Liver (tissue), 9 donors: ENCODE results near the gene GCNT2. TPM values are rescaled to one million over a fixed set of nuclear protein-coding genes. Genes with fewer than 3 reads are reported as not detected.

Source experiments
- DNase-seq: peaks from one replicate; pipeline ENCODE4 v3.0.0-alpha.2; 2017; ENCODE audit warnings: low spot score
- H3K27ac ChIP-seq, 2 donors: one replicate each; pipeline ENCODE4 v1.7.0; 2013; ENCODE audit warnings: inconsistent platforms in 2 of 2, low read length in 2 of 2, control low read depth in 1 of 2, low read depth in 1 of 2, mild to moderate bottlenecking in 1 of 2
- H3K27me3 ChIP-seq, 4 donors: one replicate each; pipeline versions ENCODE4 v1.6.1 to v1.7.0; 2013; ENCODE audit warnings: low read length in 3 of 4, inconsistent platforms in 1 of 4, mild to moderate bottlenecking in 1 of 4, moderate library complexity in 1 of 4; ENCODE audit not compliant: control insufficient read depth in 4 of 4, insufficient read depth in 4 of 4
- H3K36me3 ChIP-seq, 4 donors: one replicate each; pipeline versions ENCODE4 v1.6.1 to v1.7.0; 2013; ENCODE audit warnings: low read length in 3 of 4, mild to moderate bottlenecking in 3 of 4, low read depth in 1 of 4, moderate library complexity in 1 of 4; ENCODE audit not compliant: control insufficient read depth in 4 of 4, insufficient read depth in 3 of 4
- H3K4me1 ChIP-seq, 4 donors: one replicate each; pipeline versions ENCODE4 v1.6.1 to v1.7.0; 2013; ENCODE audit warnings: low read length in 3 of 4, mild to moderate bottlenecking in 3 of 4, moderate library complexity in 1 of 4; ENCODE audit not compliant: control insufficient read depth in 4 of 4, insufficient read depth in 4 of 4
- H3K4me3 ChIP-seq, 3 donors: one replicate each; pipeline versions ENCODE4 v1.6.1 to v1.7.0; 2013; ENCODE audit warnings: low read length in 3 of 3, control low read depth in 1 of 3, low read depth in 1 of 3, mild to moderate bottlenecking in 1 of 3
- H3K9ac ChIP-seq, 2 donors: one replicate each; pipeline ENCODE4 v1.7.0; 2013; ENCODE audit warnings: low read length in 2 of 2, mild to moderate bottlenecking in 2 of 2, moderate library complexity in 2 of 2, control low read depth in 1 of 2, low read depth in 1 of 2
- H3K9me3 ChIP-seq, 4 donors: one replicate each; pipeline versions ENCODE4 v1.6.1 to v1.7.0; 2013; ENCODE audit warnings: low read length in 3 of 4; ENCODE audit not compliant: control insufficient read depth in 4 of 4
- EGR1 ChIP-seq, 2 donors: IDR thresholded peaks; 2 replicates each; pipeline ENCODE4 v1.6.1; 2016 to 2018; ENCODE audit warnings: antibody characterized with exemption in 2 of 2, low read depth in 2 of 2
- FOXA1 ChIP-seq: IDR thresholded peaks from 2 replicates; pipeline ENCODE4 v1.6.1; 2016; ENCODE audit warnings: antibody characterized with exemption
- FOXA2 ChIP-seq: IDR thresholded peaks from 2 replicates; pipeline ENCODE4 v1.6.1; 2016; ENCODE audit warnings: antibody characterized with exemption
- GABPA ChIP-seq, 2 donors: IDR thresholded peaks in 1 of 2; conservative IDR thresholded peaks in 1 of 2; 2 replicates each; pipeline ENCODE4 v1.6.1; 2016; ENCODE audit warnings: antibody characterized with exemption in 2 of 2, mild to moderate bottlenecking in 1 of 2, moderate library complexity in 1 of 2
- HNF4A ChIP-seq, 2 donors: conservative IDR thresholded peaks; 2 replicates each; pipeline ENCODE4 v1.6.1; 2016; ENCODE audit warnings: antibody characterized with exemption in 2 of 2, mild to moderate bottlenecking in 2 of 2
- HNF4G ChIP-seq: IDR thresholded peaks from 2 replicates; pipeline ENCODE4 v1.6.1; 2016; ENCODE audit warnings: antibody characterized with exemption
- JUND ChIP-seq, 2 donors: IDR thresholded peaks; 2 replicates each; pipeline ENCODE4 v1.6.1; 2016; ENCODE audit warnings: antibody characterized with exemption in 2 of 2
- NR2F2 ChIP-seq: IDR thresholded peaks from 2 replicates; pipeline ENCODE4 v1.6.1; 2016; ENCODE audit warnings: antibody characterized with exemption
- RAD21 ChIP-seq, 2 donors: IDR thresholded peaks; 2 replicates each; pipeline ENCODE4 v1.6.1; 2016; ENCODE audit warnings: antibody characterized with exemption in 2 of 2, mild to moderate bottlenecking in 2 of 2
- RXRA ChIP-seq, 2 donors: IDR thresholded peaks; 2 replicates each; pipeline ENCODE4 v1.6.1; 2017 to 2018; ENCODE audit warnings: antibody characterized with exemption in 2 of 2, mild to moderate bottlenecking in 1 of 2
- SP1 ChIP-seq: IDR thresholded peaks from 2 replicates; pipeline ENCODE4 v1.6.1; 2018; ENCODE audit warnings: antibody characterized with exemption, mild to moderate bottlenecking
- TAF1 ChIP-seq: conservative IDR thresholded peaks from 2 replicates; pipeline ENCODE4 v1.6.1; 2016; ENCODE audit warnings: antibody characterized with exemption, mild to moderate bottlenecking
- YY1 ChIP-seq: IDR thresholded peaks from 2 replicates; pipeline ENCODE4 v1.6.1; 2016; ENCODE audit warnings: antibody characterized with exemption, mild to moderate bottlenecking
- WGBS: extraction: QIAGEN DNeasy Blood & Tissue Kit; methylation state at CpG from one replicate; pipeline ENCODE4 v1.1.7; 2013; 5-methylcytosine and 5-hydroxymethylcytosine counted together
- polyA plus RNA-seq, 2 donors: library from polyadenylated mRNA; stranded (reverse) in 1 of 2; unstranded in 1 of 2; fragments of 200-250 nt in 1 of 2; fragments of >200 nt in 1 of 2; fragmentation: Nextera tagmentation in 1 of 2; extraction: Ambion mirVana in 1 of 2; gene quantifications; one replicate each; pipeline versions ENCODE4 v1.2.1 to v1.2.3, GENCODE V29; 2013 to 2015
- total RNA-seq, 2 donors: library from RNA; depleted of rRNA; stranded (reverse); fragments of >200 nt; gene quantifications; one replicate each; pipeline ENCODE4 v1.2.3, GENCODE V29; 2014
- TF ChIP-seq, protein P1 (sequence below): IDR thresholded peaks from 2 replicates; pipeline ENCODE4 v1.6.1; 2016; ENCODE audit warnings: antibody characterized with exemption
- TF ChIP-seq, protein P2 (sequence below): IDR thresholded peaks from 2 replicates; pipeline ENCODE4 v1.6.1; 2016; ENCODE audit warnings: antibody characterized with exemption, mild to moderate bottlenecking
- TF ChIP-seq, protein P3 (sequence below): IDR thresholded peaks from 2 replicates; pipeline ENCODE4 v1.6.1; 2016; ENCODE audit warnings: antibody characterized with exemption
- TF ChIP-seq, protein P4 (sequence below): IDR thresholded peaks from 2 replicates; pipeline ENCODE4 v1.6.1; 2016; ENCODE audit warnings: antibody characterized with exemption
- TF ChIP-seq, protein P5 (sequence below): fragments of 150-350 bp; IDR thresholded peaks from 2 replicates; pipeline ENCODE4 v1.5.1; 2017; ENCODE audit warnings: improper control_type of control experiment, low read depth, low read length; ENCODE audit not compliant: missing input control
- donor health status: healthy.
- donor health status: healthy.
- donor health status: healthy.
- donor health status: healthy.
- donor health status: healthy.

The GCNT2 gene
- total and polyA plus RNA-seq, 4 donors = 2.8 to 16.7 (median 4.2) TPM

DNA sequence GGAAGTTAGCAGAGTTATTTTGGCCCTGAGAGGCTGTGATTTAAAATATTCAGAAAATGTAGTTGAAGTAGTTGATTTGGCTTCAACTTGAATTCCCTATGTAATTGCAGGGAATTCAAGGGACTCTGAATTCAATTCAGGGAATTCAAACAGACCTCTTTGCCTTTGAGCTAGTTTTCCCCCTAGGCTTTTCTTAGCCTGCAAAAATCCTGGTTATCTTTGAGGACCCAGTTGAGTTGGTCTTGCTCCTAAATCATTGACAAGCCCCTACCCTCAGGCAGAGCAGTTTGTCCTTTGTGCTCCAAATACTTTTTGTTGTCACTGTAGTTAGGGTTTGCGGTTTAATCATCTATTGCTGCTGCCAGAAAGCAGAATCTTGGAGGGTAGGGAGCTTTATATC lies 20.4 kb downstream of the GCNT2 start:
- H3K27ac ChIP-seq = no peak overlapping the region
- H3K9ac ChIP-seq = no peak overlapping the region
- no peak for DNase-seq
- no peak overlapping the region for H3K4me3 ChIP-seq
- WGBS = 90% methylated on average over 1 of the region's 1 CpG
- no peaks in the 10 kb centered on the region for H3K9me3 ChIP-seq
- TF ChIP-seq NR2F2 (no peak), EGR1 (IDR thresholded peaks at IDR 0.05; ENCODE audit: low read depth in 2 of 2) (no peak), TAF1 (no peak), FOXA2 (no peak), GABPA (IDR thresholded peaks at IDR 0.05 in 1 of 2, conservative IDR thresholded peaks at IDR 0.05 in 1 of 2) (no peak), HNF4A (conservative IDR thresholded peaks at IDR 0.05) (no peak), YY1 (no peak), JUND (IDR thresholded peaks at IDR 0.05) (no peak), SP1 (no peak)
- TF ChIP-seq, protein P1, sequence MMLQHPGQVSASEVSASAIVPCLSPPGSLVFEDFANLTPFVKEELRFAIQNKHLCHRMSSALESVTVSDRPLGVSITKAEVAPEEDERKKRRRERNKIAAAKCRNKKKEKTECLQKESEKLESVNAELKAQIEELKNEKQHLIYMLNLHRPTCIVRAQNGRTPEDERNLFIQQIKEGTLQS = no peak
- TF ChIP-seq, protein P2, sequence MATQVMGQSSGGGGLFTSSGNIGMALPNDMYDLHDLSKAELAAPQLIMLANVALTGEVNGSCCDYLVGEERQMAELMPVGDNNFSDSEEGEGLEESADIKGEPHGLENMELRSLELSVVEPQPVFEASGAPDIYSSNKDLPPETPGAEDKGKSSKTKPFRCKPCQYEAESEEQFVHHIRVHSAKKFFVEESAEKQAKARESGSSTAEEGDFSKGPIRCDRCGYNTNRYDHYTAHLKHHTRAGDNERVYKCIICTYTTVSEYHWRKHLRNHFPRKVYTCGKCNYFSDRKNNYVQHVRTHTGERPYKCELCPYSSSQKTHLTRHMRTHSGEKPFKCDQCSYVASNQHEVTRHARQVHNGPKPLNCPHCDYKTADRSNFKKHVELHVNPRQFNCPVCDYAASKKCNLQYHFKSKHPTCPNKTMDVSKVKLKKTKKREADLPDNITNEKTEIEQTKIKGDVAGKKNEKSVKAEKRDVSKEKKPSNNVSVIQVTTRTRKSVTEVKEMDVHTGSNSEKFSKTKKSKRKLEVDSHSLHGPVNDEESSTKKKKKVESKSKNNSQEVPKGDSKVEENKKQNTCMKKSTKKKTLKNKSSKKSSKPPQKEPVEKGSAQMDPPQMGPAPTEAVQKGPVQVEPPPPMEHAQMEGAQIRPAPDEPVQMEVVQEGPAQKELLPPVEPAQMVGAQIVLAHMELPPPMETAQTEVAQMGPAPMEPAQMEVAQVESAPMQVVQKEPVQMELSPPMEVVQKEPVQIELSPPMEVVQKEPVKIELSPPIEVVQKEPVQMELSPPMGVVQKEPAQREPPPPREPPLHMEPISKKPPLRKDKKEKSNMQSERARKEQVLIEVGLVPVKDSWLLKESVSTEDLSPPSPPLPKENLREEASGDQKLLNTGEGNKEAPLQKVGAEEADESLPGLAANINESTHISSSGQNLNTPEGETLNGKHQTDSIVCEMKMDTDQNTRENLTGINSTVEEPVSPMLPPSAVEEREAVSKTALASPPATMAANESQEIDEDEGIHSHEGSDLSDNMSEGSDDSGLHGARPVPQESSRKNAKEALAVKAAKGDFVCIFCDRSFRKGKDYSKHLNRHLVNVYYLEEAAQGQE = no peak
- TF ChIP-seq, protein P3, sequence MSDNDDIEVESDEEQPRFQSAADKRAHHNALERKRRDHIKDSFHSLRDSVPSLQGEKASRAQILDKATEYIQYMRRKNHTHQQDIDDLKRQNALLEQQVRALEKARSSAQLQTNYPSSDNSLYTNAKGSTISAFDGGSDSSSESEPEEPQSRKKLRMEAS = no peak
- TF ChIP-seq, protein P4, sequence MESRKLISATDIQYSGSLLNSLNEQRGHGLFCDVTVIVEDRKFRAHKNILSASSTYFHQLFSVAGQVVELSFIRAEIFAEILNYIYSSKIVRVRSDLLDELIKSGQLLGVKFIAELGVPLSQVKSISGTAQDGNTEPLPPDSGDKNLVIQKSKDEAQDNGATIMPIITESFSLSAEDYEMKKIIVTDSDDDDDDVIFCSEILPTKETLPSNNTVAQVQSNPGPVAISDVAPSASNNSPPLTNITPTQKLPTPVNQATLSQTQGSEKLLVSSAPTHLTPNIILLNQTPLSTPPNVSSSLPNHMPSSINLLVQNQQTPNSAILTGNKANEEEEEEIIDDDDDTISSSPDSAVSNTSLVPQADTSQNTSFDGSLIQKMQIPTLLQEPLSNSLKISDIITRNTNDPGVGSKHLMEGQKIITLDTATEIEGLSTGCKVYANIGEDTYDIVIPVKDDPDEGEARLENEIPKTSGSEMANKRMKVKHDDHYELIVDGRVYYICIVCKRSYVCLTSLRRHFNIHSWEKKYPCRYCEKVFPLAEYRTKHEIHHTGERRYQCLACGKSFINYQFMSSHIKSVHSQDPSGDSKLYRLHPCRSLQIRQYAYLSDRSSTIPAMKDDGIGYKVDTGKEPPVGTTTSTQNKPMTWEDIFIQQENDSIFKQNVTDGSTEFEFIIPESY = no peak
- H3K4me1 ChIP-seq = no peaks in the 10 kb centered on the region
- H3K27me3 ChIP-seq = no peaks in the 10 kb centered on the region
- peaks cover 0 to 4% (median 0%) of the 10 kb centered on the region in 4 donors for H3K36me3 ChIP-seq

DNA sequence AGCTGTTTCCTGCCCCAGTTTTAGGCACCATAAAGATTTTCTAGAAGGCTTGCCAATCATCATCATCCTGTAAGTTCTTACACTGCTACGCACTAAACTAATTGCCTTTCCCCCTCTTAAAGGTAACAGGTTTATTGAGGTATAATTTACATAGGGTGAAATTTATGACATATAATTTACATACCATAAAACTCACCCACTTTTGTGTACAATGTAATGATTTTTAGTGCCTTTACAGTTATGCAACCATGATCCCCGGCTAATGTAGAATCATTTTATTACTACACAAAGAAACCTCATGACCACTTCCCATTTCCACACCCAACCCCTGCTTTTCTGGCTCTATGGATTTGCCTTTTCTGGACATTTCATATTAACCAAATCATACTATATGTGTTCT lies 21.1 kb downstream of the GCNT2 start:
- H3K4me3 ChIP-seq = no peak overlapping the region
- peaks cover 0 to 4% (median 0%) of the 10 kb centered on the region in 4 donors for H3K36me3 ChIP-seq
- no peaks in the 10 kb centered on the region for H3K9me3 ChIP-seq
- no peak overlapping the region for H3K9ac ChIP-seq
- no peak for DNase-seq
- H3K27ac ChIP-seq = no peak overlapping the region
- WGBS = 80% methylated on average over 2 of the region's 2 CpGs
- H3K27me3 ChIP-seq = no peaks in the 10 kb centered on the region
- H3K4me1 ChIP-seq = no peaks in the 10 kb centered on the region
- TF ChIP-seq FOXA1 = no peak
- TF ChIP-seq GABPA (IDR thresholded peaks at IDR 0.05 in 1 of 2, conservative IDR thresholded peaks at IDR 0.05 in 1 of 2) = no peak
- TF ChIP-seq HNF4A (conservative IDR thresholded peaks at IDR 0.05) = no peak
- TF ChIP-seq, protein P5, sequence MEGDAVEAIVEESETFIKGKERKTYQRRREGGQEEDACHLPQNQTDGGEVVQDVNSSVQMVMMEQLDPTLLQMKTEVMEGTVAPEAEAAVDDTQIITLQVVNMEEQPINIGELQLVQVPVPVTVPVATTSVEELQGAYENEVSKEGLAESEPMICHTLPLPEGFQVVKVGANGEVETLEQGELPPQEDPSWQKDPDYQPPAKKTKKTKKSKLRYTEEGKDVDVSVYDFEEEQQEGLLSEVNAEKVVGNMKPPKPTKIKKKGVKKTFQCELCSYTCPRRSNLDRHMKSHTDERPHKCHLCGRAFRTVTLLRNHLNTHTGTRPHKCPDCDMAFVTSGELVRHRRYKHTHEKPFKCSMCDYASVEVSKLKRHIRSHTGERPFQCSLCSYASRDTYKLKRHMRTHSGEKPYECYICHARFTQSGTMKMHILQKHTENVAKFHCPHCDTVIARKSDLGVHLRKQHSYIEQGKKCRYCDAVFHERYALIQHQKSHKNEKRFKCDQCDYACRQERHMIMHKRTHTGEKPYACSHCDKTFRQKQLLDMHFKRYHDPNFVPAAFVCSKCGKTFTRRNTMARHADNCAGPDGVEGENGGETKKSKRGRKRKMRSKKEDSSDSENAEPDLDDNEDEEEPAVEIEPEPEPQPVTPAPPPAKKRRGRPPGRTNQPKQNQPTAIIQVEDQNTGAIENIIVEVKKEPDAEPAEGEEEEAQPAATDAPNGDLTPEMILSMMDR = no peak
- no peak for TF ChIP-seq SP1
- no peak for TF ChIP-seq HNF4G
- no peak for TF ChIP-seq NR2F2
- no peak for TF ChIP-seq YY1
- no peak for TF ChIP-seq RAD21 (IDR thresholded peaks at IDR 0.05)
- no peak for TF ChIP-seq FOXA2
- no peak for TF ChIP-seq JUND (IDR thresholded peaks at IDR 0.05)
- TF ChIP-seq, protein P2 = no peak
- TF ChIP-seq, protein P1 = no peak
- TF ChIP-seq TAF1 = no peak
- TF ChIP-seq RXRA (IDR thresholded peaks at IDR 0.05) = no peak
- TF ChIP-seq, protein P3 = no peak
